HG03139 (cell line): ENCODE measurements around the gene TXNDC17.
"Not testable (repeated sequence)": the region's sequence is repeated elsewhere in the genome, so short reads cannot be mapped to it uniquely, and the experiment has no call there.

Source experiments
- ATAC-seq: cut with Tn5 transposase; IDR thresholded peaks from one replicate; pipeline ENCODE4 v1.9.1; 2021; ENCODE audit not compliant: unreplicated experiment

TXNDC17 gene

DNA sequence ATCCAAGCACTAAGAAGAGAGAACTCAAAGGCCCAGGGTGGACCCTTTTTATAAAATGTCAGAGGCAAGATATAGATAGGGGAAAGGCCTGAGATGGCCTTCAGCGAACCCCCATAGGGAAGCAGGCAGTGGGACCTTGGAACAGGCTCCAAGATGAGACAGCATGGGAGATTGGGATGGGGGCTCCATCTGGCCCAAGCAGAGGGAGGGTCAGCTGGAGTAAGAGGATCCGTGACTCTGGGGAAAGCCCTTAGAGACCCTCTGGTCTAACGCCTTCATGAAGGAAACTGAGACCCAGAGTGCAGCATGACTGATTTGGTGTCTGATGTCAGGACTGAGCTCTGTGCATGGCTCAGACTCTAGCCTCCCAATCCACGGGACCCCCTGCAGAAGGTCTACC lies 41.5 kb downstream of the TXNDC17 start:
- no peak for ATAC-seq

DNA sequence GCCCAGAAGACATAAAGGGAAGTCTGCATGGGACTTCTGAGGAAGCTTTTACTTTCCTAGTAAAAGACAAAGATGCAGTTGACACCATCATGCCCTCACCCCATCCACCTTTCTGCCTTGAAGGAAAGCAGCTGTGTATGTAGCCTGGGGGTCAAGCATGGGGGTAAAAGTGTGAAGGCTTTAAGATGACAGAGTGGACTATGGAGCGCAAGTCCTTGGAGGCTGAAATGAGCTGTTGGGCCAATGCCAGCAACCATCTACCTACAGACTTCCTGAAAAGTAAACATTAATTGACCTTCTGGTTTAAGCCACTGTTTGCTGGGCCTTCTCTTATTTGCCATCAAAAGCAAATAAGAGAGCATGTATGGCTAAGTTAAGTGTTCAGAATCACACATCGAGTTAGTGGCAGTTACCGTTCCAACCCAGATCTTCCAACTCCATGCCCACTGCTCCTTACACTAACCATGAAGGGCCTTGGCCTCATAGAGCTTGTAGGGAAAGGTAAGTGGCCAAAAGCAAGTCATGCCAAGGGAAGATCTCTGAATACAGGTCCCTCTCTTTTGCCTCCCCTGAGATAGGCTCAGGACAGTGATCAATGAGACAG lies 42.3 kb downstream of the TXNDC17 start:
- ATAC-seq, result no peak

DNA sequence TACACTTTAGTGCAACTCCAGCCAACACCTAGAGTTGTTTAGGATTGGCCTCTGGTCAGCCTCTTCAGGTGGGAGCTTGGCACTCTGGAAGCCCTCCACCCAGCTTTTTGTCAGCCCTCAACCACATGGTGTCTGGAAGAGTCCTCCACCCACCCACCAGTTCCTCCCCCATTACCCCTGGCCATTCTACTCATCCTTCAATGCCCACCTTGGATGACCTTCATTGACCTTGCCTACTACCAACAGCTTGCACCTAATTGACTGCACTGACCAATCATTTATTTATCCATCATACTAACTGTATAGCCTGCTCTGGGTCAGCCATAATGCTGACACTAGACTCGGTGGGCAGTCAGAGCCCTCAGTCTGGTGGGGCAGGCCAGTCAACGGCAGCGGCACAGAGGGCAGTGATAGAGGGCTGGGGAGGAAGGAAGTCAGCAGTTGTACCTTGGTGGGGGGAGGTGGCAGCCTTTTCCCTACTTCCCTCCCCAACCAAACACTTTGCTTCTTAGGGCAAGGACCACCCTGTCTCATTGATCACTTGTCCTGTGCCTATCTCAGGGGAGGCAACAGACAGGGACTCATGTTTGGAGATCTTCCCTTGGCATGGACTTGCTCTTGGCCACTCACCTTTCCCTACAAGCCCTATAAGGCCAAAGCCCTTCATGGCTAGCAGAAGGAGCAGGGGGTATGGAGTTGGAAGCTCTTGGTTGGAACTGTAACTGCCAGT lies 43.0 kb downstream of the TXNDC17 start:
- ATAC-seq, result no peak

DNA sequence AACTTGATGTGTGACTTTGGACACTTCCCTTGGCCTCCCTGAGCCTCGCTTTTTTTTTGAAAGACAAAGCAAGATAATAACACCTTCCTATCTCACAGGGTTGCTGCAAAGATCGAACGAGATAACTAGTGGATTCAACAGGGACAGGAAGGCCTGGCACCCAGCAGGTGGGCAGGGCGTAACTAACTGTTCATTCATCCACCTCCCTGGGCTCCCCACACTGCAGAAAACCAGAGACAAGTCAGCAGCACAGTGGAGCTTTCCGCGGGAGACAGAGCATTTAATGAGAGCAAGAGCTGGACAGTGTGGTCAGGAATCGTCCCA lies 43.6 kb downstream of the TXNDC17 start:
- ATAC-seq, result no peak

DNA sequence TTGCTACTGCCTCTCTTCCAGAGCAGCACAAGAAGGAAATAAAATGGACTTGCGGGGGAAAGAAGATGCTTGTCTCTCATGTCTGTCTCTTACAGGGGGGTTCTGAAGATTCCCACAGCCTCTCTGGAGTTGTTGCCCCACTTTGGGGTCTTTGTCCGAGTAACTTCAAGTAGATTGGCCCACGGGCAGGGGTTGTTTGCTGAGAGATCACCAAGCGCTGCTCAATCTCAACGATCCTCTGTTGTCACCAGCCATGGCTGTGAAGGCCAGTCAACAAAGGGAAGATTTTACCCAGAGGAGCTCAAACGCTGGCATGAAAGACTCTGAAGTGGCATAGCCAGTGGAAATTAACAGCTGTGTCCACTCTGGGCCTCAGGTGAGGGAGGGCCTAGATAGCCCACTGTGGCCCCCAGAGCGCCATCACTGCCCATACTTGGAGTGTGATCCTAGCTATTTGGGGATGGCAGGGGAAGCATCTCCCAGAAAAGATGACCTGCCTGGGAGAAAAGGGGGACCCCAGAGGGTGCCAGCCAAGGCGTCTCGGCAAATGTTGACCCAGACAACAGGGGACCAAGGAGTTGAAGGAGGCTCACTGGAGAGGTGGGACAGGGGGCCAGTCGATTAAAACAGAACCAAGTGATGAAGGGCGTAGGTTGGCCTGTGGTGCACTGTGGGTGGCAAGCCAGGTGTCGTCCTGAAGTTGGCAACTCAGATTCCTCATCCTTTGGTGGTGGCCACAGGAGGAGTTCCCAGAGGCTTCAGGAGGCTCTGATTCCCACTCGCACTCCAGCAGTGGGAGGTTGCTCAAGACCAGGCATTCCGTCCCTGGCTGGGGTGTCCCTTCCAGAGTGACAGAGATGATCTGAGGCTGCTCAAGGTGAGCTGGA lies 44.3 kb downstream of the TXNDC17 start:
- no peak for ATAC-seq

DNA sequence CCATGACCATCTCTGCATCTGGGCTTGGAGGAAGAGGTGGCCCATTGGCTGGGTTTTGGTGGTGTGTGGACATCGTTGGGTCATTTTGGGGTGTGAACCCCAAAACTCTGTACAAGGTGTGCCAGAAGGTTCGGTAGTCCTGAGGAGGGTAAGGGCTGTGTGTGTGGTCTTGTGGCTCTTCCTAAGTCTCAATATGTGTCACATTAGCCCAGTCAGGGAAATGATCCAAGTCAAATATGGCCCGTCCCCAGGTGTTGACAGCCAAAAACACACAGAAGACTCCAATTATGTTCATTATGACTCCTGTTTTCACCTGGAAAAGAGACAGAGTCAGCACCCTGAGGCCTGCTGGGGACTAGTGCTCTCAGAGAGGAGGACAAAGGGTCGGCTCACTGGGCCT lies 45.2 kb downstream of the TXNDC17 start:
- no peak for ATAC-seq

DNA sequence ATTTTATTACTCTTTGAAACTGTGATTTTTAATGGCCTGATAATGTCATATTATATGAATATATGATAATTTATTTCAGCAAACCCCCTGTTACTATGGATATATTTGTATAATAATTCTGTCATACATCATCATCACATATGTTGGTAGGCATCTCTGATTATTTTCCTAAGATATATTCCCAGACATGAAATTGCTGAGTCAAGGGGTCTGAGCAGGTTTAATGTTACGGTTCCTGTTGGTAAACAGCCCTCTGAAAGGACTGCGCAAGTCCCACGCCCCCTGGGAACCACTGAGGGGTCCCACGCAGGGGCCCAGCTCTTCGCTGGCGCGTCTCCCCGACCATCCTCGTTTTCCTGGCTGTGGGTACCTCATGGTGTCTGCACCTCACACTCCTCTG lies 48.1 kb downstream of the TXNDC17 start:
- no peak for ATAC-seq

DNA sequence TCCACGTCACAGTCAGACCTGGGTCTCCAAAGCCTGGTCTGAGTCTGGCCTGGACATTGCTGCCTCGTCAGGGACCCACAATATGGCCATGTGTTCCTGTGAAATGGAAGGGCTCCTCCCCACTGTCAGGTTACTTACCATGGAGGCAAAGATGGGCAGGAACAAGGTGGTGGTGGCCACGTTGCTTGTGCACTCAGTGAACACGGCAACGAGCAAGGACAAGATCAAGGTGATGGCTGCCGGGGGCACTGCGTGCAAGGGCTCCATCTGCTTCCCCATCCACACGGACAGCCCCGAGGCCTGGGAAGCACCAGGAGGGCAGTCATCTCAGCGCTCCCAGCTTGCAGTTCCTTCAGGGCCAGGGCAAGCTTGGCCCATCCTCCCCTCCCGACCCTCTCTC lies 49.8 kb downstream of the TXNDC17 start:
- no peak for ATAC-seq

DNA sequence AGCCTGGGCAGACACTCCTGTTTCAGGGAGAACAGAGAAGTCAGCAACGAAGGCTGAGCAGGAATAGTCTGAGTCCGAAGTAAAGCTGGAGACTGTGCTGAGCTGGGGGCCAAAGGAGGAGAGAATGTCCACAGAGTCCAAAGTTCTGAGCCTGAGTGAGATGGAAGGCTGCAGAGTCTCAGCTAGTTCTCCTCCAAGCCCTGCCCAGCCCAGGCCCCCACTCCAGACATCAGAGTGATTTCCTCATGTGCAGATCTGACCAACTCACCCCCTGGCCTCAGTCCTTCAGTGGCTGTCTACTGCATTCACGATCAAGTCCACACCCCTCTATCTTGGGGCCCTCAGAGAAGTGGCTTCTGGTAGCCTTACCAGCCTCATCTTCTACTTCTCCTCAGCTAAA lies 50.7 kb downstream of the TXNDC17 start:
- no peak for ATAC-seq

DNA sequence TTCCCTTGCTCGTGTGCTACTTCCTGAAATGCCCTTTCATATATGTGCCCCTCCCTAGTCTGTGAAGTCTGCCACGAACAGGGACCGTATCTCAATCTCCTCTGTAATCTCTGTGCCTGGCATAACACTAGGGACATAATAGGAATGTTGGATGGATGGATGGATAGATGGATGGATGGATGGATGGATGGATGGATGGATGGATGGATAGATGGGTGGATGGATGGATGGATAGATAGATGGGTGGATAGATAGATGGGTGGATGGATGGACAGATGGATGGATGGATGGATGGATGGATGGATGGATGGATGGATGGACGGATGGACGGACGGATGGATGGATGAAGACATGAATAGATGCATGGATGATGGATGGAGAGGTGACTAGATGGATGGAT lies 51.1 kb downstream of the TXNDC17 start:
- not testable (repeated sequence) for ATAC-seq
